Measurements from ENCODE around the gene CHSY1.
A peak's percentile ranks its signal among the peaks of the same experiment; 100 is the strongest.

CHSY1 gene

GRCh38 chr15:101170568-101171350 lies 81.1 kb downstream of the CHSY1 start:
- DNase-seq (ENCODE audit: low read depth): peak; percentile 91

DNA sequence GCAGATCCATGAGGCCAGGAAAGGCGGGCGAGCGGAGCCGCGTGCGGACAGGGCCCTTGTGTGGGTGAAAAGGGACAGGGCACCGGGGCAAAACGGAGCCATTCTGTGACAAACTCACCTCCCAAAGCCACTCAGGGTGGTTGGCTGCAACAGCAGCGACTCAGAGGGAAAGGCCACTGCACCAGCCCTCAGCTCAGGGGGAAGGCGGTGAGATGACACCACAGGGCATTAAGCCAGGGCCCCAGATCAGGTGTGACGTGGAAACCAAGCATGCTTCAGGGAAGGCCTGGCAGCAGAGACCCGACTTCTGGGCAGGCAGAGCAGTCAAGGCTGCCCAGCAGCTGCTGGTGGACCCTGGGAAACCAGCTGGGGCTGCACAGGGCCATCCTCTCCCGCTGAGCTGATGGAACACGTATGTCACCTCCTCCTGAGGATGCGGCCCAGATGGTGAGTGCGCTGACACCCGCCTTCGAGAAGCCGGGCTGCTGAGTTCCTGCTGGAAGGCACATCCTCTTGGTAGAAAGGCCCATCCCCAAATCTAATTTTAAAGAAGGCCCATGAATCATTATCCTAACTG lies 82.3 kb downstream of the CHSY1 start:
- peak; percentile 80 for DNase-seq (ENCODE audit: low read depth)

DNA sequence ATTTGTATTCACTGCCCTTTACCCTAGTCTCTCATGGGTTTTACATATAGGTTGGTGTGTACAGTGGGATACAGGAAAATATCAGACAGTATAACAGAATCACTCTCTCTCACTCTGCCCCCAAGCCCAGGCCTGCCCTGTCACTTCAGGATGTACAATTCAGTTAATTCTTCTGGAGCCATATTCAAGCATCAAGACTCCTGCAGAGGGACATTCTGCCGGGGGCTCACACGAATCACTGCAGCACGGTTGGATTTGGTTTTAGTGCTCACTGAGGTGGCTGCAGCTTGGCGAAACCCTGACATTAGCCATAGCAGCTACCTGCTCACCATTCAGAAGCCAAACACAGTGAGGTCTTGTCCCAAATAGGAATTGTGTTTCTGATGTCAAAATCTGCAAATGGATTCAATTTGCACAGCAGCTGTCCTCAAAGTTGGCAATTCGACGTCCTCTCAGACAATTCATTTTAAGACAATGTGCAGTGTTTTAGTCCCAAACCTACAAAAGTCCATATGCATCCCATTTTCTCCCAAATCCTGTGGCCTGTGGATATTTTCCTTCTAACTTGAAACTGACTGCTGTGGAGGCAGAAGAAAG lies 82.9 kb downstream of the CHSY1 start:
- no peak for DNase-seq (ENCODE audit: low read depth)

DNA sequence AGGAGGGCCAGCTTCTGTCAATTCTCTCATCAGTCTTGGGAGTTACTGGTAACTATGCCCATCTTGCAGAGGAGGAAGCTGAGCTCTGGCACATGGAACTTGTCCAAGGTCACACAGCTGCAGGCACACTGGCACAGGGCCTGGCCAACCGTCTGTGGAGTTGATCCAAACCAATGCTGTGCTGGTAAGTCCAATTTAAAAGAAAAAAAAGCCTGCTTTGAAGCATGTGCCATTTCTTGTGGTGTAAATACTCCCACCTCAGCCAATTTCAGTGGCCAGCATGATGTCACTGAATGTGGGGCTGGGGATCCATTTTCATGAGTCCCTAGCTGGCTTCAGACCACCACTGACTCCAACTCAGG lies 83.4 kb downstream of the CHSY1 start:
- no peak for DNase-seq (ENCODE audit: low read depth)

DNA sequence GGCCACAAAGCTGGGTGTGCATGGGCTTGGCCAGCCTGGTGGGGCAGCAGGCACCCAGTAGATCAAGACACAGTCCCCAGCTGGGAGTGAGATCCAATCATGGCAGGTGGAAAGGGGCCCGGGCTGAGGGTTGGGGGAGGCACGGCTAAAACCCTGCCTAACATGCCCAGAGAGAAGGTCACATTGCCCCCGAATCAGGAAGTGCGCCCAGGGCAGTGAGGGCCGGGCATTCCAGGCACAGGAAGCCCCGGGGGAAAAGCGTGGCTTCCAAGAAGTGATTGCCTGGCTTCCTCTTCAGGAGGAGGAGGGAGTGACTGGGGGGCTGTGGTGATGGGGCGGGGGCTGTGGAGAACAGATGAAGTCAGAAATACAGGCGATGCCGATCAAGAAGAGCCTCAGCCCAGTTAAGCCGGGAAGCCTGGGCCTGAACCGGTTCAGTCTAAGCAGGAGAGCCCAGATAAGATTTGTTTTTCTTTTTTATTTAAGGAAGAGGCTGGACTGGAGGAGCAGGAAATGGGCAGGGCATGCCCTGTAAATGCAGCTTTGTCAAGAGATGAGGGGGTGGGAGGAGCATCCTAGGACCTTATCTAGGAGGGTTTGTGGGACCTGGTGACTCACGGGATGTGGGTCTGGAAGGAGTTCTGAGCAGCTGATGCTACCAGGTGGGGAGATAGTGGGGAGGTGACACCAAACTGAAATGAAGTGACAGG lies 83.9 kb downstream of the CHSY1 start:
- DNase-seq (ENCODE audit: low read depth): peak; percentile 93

- peak; percentile 31 for DNase-seq (ENCODE audit: low read depth)
Measured at GRCh38 chr15:101167411-101167752, 84.5 kb downstream of the CHSY1 start.

GRCh38 chr15:101165905-101166471 lies 85.9 kb downstream of the CHSY1 start:
- DNase-seq (ENCODE audit: low read depth): no peak

DNA sequence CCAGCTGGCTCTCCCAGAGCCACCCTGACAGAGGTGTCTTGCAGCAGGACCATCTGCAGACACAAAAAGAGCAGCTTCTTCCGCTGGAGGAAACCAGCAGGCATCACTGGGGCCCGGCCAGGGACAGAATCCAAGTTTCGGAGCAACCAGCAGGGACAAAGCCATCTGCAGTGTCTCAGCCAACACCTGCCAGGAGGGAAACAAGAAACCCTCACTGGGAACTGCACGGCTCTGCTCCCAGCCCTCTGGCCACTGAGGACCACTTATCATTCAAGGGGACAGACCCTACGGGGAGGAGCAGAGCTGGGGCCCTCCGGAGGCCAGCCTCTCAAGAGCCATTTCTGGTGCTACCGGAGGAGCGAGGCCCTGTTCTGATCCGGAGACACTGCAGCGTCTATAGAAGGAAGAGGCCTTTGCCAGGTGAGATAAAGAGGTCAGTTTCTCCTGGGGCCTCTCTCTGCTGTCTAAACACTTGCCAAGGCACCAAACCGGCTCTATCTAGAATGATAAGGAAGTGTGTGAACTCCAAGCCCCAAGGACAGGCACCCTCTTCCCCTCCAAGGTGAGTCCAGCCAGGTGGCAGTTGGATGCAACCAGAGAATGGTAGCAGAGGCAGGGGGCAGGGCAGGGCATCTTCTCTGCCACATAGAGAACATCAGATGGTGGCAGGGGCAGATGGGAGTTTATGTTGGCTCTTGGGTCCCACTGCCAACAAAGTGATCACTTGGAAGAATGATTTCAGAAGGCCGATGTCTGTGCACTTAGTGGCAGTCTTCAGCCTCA lies 89.0 kb downstream of the CHSY1 start:
- no peak for DNase-seq (ENCODE audit: low read depth)

DNA sequence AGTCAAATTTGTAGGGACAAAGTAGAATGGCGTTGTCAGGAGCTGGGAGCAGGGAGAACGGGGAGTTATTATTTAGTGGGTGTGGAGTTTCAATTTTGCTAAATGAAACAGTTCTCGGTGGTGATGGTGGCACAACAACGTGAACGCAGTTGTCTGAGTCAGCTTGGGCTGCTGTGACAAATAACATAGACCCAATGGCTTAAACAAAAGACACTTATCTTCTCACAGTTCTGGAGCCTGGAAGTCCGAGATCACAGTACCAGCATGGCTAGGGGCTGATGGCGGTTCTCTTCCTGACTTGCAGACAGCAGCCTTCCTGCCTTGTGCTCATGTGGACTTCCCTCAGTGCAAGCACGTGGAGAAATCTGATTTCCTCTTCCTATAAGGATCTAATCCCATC lies 90.2 kb downstream of the CHSY1 start:
- DNase-seq (ENCODE audit: low read depth): no peak

GRCh38 chr15:101159936-101160815 lies 91.7 kb downstream of the CHSY1 start:
- no peak for DNase-seq (ENCODE audit: low read depth)

GRCh38 chr15:101159096-101159935 lies 92.5 kb downstream of the CHSY1 start:
- DNase-seq (ENCODE audit: low read depth): no peak

DNA sequence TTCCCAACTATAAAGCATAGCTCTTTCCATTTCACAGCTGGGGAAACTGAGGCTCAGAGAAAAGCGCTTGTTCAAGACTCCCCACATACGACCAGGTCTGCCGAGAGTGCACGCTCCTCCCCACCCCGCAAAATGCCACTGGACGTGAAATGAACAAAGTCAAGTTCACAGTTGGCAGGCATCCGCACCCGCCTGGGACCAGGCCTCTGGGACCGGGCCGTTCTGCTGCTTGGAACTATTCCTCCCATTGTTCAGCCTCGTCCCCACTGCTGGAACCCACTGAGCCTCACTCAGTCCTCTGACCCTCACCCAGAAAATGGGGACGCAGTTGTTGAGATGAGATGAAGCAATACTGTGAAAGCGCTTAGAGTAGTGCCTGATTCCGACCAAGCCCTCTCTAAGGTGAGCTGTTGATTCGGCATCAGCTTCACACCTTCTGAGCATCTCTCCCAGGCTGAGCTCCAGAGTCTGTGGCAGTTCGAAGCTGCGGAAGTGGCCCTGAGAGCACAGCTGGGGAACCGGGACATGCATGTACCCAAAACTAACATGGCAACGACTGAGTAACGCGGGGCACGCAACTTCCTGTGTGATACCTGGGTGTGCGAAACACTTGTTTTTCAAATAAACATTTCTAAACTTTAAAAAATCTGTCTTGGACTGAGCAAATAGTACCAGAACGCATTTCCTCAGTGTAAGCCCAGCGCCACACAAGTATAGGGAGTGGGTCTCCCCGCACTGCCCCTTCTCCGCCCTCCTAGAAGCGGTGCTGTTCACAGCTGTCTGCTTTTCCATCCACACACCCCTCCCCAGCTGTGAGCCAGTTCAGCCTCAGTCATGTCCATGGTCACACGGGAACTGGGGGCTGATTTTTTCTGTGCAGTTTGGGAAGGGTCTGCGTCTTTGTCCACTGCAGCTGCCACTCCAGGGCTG lies 93.4 kb downstream of the CHSY1 start:
- no peak for DNase-seq (ENCODE audit: low read depth)

- DNase-seq (ENCODE audit: low read depth): no peak
Measured at GRCh38 chr15:101157721-101158120, 94.1 kb downstream of the CHSY1 start.

- DNase-seq (ENCODE audit: low read depth): peak; percentile 65
Measured at GRCh38 chr15:101156509-101157159, 95.2 kb downstream of the CHSY1 start.

- no peak for DNase-seq (ENCODE audit: low read depth)
Measured at GRCh38 chr15:101156061-101156460, 95.8 kb downstream of the CHSY1 start.

GRCh38 chr15:101153801-101154656 lies 97.8 kb downstream of the CHSY1 start:
- no peak for DNase-seq (ENCODE audit: low read depth)

- no peak for DNase-seq (ENCODE audit: low read depth)
Measured at GRCh38 chr15:101152914-101153313, 98.9 kb downstream of the CHSY1 start.

Measured in EH (cell line).